ENCODE data around the gene SPDYE5. TPM values are rescaled to one million over a fixed set of nuclear protein-coding genes. Genes with fewer than 3 reads are reported as not detected.

Gene SPDYE5
- total and polyA plus RNA-seq, 2 experiments from 2014 or later = 1.8 TPM; not detected in 1

DNA sequence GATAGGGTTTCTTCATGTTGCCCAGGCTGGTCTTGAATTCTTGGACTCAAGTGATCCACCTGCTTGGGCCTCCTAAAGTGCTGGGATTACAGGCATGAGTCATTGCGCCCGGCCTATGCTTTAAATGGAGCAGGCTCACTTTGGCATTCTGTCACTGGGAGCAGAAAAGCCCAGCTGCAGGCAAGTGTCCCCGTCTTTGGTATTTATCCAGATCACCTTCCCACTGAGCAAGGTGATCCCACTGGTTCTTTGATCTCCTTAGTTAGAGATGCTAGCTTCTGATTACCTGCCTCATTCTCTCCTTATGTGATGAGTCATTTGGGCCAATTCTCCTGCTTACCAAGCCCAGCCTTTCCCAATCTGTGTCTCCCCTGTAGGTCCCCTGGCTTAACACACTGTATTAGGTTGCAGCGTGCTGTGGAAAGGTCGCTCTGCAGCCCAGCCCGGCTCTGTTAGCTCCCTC lies 39.3 kb downstream of the SPDYE5 start:
- ATAC-seq (peak; percentile 19), DNase-seq (ENCODE audit: low spot score) (peak; percentile 70)
- Mint-ChIP-seq H3K9me3 (no peaks in the 10 kb centered on the region), H3K4me3 (no peak overlapping the region), H3K36me3 (ENCODE audit: low read depth) (peaks cover 26% of the 10 kb centered on the region), H3K4me1 (peaks cover 4% of the 10 kb centered on the region; the same call in 1 of the 3 replicates), H3K27ac (peak overlapping the region; percentile 55), H3K27me3 (ENCODE audit: insufficient read depth, low read depth, poor library complexity) (peaks cover 19% of the 10 kb centered on the region)
- no peak overlapping the region for H3K4me3 ChIP-seq
- H3K36me3 ChIP-seq (ENCODE audit: insufficient read depth) = peaks cover 9% of the 10 kb centered on the region; the same call in 1 of the 2 replicates
- H3K27ac ChIP-seq (ENCODE audit: low read depth) = no peak overlapping the region
- H3K27me3 ChIP-seq (ENCODE audit: insufficient read depth) = no peaks in the 10 kb centered on the region
- no peaks in the 10 kb centered on the region for H3K9me2 ChIP-seq (ENCODE audit: insufficient read depth)
- TF ChIP-seq STAT1 (IDR thresholded peaks at IDR 0.05; ENCODE audit: unreplicated experiment) = no peak
- TF ChIP-seq POLR2AphosphoS5 (IDR thresholded peaks at IDR 0.05; ENCODE audit: low read depth) = no peak
- TF ChIP-seq ZNF114 (CRISPR knock-in tag; IDR thresholded peaks at IDR 0.05) = no peak
- TF ChIP-seq EZH2 (IDR thresholded peaks at IDR 0.05; ENCODE audit: low read depth, unreplicated experiment) = no peak
- no peak for TF ChIP-seq ZNF331 (CRISPR knock-in tag; IDR thresholded peaks at IDR 0.05; ENCODE audit: low read depth)
- no peak for TF ChIP-seq CREB1 (CRISPR knock-in tag; IDR thresholded peaks at IDR 0.05; ENCODE audit: low read depth)
- TF ChIP-seq EZH2phosphoT487 (IDR thresholded peaks at IDR 0.05; ENCODE audit: unreplicated experiment) = no peak
- TF ChIP-seq JUNB (IDR thresholded peaks at IDR 0.05; ENCODE audit: unreplicated experiment) = no peak
- TF ChIP-seq ETS1 (IDR thresholded peaks at IDR 0.05) = no peak
- TF ChIP-seq, protein P1, sequence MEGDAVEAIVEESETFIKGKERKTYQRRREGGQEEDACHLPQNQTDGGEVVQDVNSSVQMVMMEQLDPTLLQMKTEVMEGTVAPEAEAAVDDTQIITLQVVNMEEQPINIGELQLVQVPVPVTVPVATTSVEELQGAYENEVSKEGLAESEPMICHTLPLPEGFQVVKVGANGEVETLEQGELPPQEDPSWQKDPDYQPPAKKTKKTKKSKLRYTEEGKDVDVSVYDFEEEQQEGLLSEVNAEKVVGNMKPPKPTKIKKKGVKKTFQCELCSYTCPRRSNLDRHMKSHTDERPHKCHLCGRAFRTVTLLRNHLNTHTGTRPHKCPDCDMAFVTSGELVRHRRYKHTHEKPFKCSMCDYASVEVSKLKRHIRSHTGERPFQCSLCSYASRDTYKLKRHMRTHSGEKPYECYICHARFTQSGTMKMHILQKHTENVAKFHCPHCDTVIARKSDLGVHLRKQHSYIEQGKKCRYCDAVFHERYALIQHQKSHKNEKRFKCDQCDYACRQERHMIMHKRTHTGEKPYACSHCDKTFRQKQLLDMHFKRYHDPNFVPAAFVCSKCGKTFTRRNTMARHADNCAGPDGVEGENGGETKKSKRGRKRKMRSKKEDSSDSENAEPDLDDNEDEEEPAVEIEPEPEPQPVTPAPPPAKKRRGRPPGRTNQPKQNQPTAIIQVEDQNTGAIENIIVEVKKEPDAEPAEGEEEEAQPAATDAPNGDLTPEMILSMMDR (conservative IDR thresholded peaks at IDR 0.05; ENCODE audit: low read depth in 2 of 2) = no peak
- no peak for TF ChIP-seq ZNF462 (CRISPR knock-in tag; IDR thresholded peaks at IDR 0.05)
- TF ChIP-seq NANOG (IDR thresholded peaks at IDR 0.05; ENCODE audit: borderline replicate concordance) = no peak
- no peak for TF ChIP-seq REST (IDR thresholded peaks at IDR 0.05; ENCODE audit: unreplicated experiment)
- peaks cover 7% of the 10 kb centered on the region for H4K20me1 ChIP-seq (replicated peaks; ENCODE audit: insufficient read depth)
- peaks cover 12% of the 10 kb centered on the region for H3K79me2 ChIP-seq (replicated peaks; ENCODE audit: insufficient read depth)
- 0 out of 2 replicates have a peak, but pooled peaks cover 6% of the 10 kb centered on the region for H3K4me1 ChIP-seq (ENCODE audit: insufficient read depth)
- no peak overlapping the region for H3K4me2 ChIP-seq
- no peak overlapping the region for H2AFZ ChIP-seq
- H3F3A ChIP-seq (replicated peaks; ENCODE audit: low read depth) = 0 out of 2 replicates have a peak, but pooled peaks cover 2% of the 10 kb centered on the region
